SK-N-SH treated with all-trans-retinoic acid at 6 μM for 48 hours (cell line): ENCODE results near the gene MYLK.

Source experiments
- ATAC-seq: fragments of 200-7000 bp; cut with Tn5 transposase; 3 replicates; pipeline ENCODE4 v1.9.1; 2020; ENCODE audit warnings: mild to moderate bottlenecking, moderate library complexity
- ARNTL ChIP-seq: fragments of 450-650 bp; formaldehyde crosslinking; IDR thresholded peaks from 2 replicates; pipeline ENCODE4 v1.5.0; 2020; ENCODE audit warnings: low read depth, mild to moderate bottlenecking, moderate library complexity, borderline replicate concordance
- BACH2 ChIP-seq: fragments of 250-450 bp; sonication (Bioruptor Pico); IDR thresholded peaks from 2 replicates; pipeline ENCODE4 v1.9.0; 2021; ENCODE audit warnings: mild to moderate bottlenecking, borderline replicate concordance
- CSDC2 ChIP-seq: fragments of 250-450 bp; sonication (Bioruptor Pico); IDR thresholded peaks from 2 replicates; pipeline ENCODE4 v1.5.0; 2020; ENCODE audit warnings: mild to moderate bottlenecking, moderate library complexity
- ESRRG ChIP-seq: fragments of 250-450 bp; sonication (Bioruptor Pico); IDR thresholded peaks from 2 replicates; pipeline ENCODE4 v1.6.1; 2021; ENCODE audit warnings: mild to moderate bottlenecking
- GLIS3 ChIP-seq: fragments of 250-450 bp; sonication (Bioruptor Pico); IDR thresholded peaks from 2 replicates; pipeline ENCODE4 v1.5.0; 2020; ENCODE audit warnings: mild to moderate bottlenecking, moderate library complexity
- ISL1 ChIP-seq: fragments of 250-450 bp; sonication (Bioruptor Pico); IDR thresholded peaks from 2 replicates; pipeline ENCODE4 v2.1.2; 2022; ENCODE audit warnings: mild to moderate bottlenecking, moderate library complexity
- OSR1 ChIP-seq: fragments of 250-450 bp; sonication (Bioruptor Pico); IDR thresholded peaks from 2 replicates; pipeline ENCODE4 v1.8.0; 2022; ENCODE audit warnings: moderate library complexity, mild to moderate bottlenecking, inconsistent platforms
- PPARA ChIP-seq: fragments of 250-450 bp; sonication (Bioruptor Pico); IDR thresholded peaks from 2 replicates; pipeline ENCODE4 v1.5.0; 2020; ENCODE audit warnings: mild to moderate bottlenecking, borderline replicate concordance
- RARB ChIP-seq: fragments of 250-450 bp; sonication (Bioruptor Pico); IDR thresholded peaks from 2 replicates; pipeline ENCODE4 v1.8.0; 2021; ENCODE audit warnings: mild to moderate bottlenecking, moderate library complexity
- SNAI2 ChIP-seq: fragments of 250-450 bp; sonication (Bioruptor Pico); IDR thresholded peaks from 2 replicates; pipeline ENCODE4 v1.5.0; 2020; ENCODE audit warnings: mild to moderate bottlenecking, moderate library complexity
- TCF4 ChIP-seq: fragments of 250-450 bp; sonication (Bioruptor Pico); IDR thresholded peaks from 2 replicates; pipeline ENCODE4 v1.8.0; 2021; ENCODE audit warnings: mild to moderate bottlenecking, moderate library complexity, borderline replicate concordance
- TOX ChIP-seq: fragments of 250-450 bp; sonication (Bioruptor Pico); IDR thresholded peaks from 2 replicates; pipeline ENCODE4 v1.8.0; 2021; ENCODE audit warnings: mild to moderate bottlenecking, moderate library complexity, borderline replicate concordance
- ZFP3 ChIP-seq: fragments of 250-450 bp; sonication (Bioruptor Pico); IDR thresholded peaks from 2 replicates; pipeline ENCODE4 v1.5.0; 2020; ENCODE audit warnings: mild to moderate bottlenecking, moderate library complexity
- ZFP30 ChIP-seq: fragments of 450-650 bp; formaldehyde crosslinking; IDR thresholded peaks from 2 replicates; pipeline ENCODE4 v1.5.0; 2022; ENCODE audit warnings: mild to moderate bottlenecking, moderate library complexity
- ZNF565 ChIP-seq: fragments of 450-650 bp; formaldehyde crosslinking; conservative IDR thresholded peaks from 2 replicates; pipeline ENCODE4 v1.5.0; 2020; ENCODE audit warnings: low read depth, mild to moderate bottlenecking, moderate library complexity
- ZNF70 ChIP-seq: fragments of 450-650 bp; formaldehyde crosslinking; IDR thresholded peaks from 2 replicates; pipeline ENCODE4 v1.5.0; 2020; ENCODE audit warnings: mild to moderate bottlenecking, moderate library complexity
- ZNF8 ChIP-seq: fragments of 450-650 bp; formaldehyde crosslinking; IDR thresholded peaks from 2 replicates; pipeline ENCODE4 v1.5.0; 2020; ENCODE audit warnings: mild to moderate bottlenecking, moderate library complexity
- TF ChIP-seq, protein P1 (sequence below): fragments of 250-450 bp; sonication (Bioruptor Pico); IDR thresholded peaks from 2 replicates; pipeline ENCODE4 v1.5.1; 2020; ENCODE audit warnings: low read depth, mild to moderate bottlenecking, moderate library complexity
- TF ChIP-seq, protein P2 (sequence below): fragments of 250-450 bp; sonication (Bioruptor Pico); IDR thresholded peaks from 2 replicates; pipeline ENCODE4 v1.5.1; 2021; ENCODE audit warnings: mild to moderate bottlenecking, moderate library complexity
- TF ChIP-seq, protein P3 (sequence below): fragments of 250-450 bp; sonication (Bioruptor Pico); IDR thresholded peaks from 2 replicates; pipeline ENCODE4 v1.5.0; 2020; ENCODE audit warnings: mild to moderate bottlenecking, moderate library complexity
- TF ChIP-seq, protein P4 (sequence below): fragments of 250-450 bp; sonication (Bioruptor Pico); IDR thresholded peaks from 2 replicates; pipeline ENCODE4 v1.8.0; 2020; ENCODE audit warnings: mild to moderate bottlenecking, moderate library complexity, borderline replicate concordance

Gene MYLK

DNA sequence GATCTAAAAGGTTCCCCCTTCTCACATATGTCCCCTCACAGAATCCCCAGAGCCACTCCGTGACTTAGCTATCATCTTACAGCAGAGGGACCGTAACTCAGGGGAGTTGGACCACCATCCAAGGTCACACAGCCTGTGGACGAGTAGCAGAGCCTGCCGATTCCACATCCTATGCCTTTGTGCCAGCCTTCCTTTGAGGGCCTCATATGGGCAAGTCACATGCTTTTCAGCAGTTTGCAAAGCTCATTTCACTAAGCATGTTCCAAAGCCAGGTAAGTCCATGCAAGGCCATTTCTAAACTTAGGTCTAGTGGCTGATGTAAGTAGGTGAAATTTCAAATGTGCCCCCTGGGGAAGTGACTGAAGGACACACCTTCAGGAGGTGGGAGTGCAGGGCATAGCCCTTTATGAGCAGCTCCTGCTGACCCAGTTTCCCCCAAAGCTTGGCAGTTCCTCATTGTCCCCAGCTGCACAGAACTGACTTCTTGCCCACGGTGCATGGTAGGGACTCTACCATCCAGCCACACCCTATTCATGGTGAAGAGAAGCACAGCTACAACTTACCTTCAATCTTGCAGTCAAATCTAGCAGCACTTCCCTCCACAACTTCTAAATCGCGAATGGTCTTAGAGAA, 265.9 kb downstream of the MYLK start:
- TF ChIP-seq ZNF565 (CRISPR knock-in tag), result no peak
- TF ChIP-seq TCF4 (CRISPR knock-in tag), result no peak
- no peak for TF ChIP-seq ESRRG (CRISPR knock-in tag)
- TF ChIP-seq, protein P1, sequence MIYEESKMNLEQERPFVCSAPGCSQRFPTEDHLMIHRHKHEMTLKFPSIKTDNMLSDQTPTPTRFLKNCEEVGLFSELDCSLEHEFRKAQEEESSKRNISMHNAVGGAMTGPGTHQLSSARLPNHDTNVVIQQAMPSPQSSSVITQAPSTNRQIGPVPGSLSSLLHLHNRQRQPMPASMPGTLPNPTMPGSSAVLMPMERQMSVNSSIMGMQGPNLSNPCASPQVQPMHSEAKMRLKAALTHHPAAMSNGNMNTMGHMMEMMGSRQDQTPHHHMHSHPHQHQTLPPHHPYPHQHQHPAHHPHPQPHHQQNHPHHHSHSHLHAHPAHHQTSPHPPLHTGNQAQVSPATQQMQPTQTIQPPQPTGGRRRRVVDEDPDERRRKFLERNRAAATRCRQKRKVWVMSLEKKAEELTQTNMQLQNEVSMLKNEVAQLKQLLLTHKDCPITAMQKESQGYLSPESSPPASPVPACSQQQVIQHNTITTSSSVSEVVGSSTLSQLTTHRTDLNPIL (CRISPR knock-in tag), result no peak
- no peak for TF ChIP-seq BACH2 (CRISPR knock-in tag)
- TF ChIP-seq ARNTL (CRISPR knock-in tag), result no peak
- TF ChIP-seq ZFP30, result no peak
- TF ChIP-seq PPARA (CRISPR knock-in tag), result no peak
- TF ChIP-seq SNAI2 (CRISPR knock-in tag), result no peak
- TF ChIP-seq ZFP3 (CRISPR knock-in tag), result no peak
- no peak for TF ChIP-seq ISL1 (CRISPR knock-in tag)
- no peak for TF ChIP-seq ZNF70 (CRISPR knock-in tag)
- TF ChIP-seq, protein P2, sequence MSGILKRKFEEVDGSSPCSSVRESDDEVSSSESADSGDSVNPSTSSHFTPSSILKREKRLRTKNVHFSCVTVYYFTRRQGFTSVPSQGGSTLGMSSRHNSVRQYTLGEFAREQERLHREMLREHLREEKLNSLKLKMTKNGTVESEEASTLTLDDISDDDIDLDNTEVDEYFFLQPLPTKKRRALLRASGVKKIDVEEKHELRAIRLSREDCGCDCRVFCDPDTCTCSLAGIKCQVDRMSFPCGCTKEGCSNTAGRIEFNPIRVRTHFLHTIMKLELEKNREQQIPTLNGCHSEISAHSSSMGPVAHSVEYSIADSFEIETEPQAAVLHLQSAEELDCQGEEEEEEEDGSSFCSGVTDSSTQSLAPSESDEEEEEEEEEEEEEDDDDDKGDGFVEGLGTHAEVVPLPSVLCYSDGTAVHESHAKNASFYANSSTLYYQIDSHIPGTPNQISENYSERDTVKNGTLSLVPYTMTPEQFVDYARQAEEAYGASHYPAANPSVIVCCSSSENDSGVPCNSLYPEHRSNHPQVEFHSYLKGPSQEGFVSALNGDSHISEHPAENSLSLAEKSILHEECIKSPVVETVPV (CRISPR knock-in tag), result no peak
- TF ChIP-seq OSR1 (CRISPR knock-in tag), result no peak
- no peak for TF ChIP-seq RARB (CRISPR knock-in tag)
- TF ChIP-seq, protein P3, sequence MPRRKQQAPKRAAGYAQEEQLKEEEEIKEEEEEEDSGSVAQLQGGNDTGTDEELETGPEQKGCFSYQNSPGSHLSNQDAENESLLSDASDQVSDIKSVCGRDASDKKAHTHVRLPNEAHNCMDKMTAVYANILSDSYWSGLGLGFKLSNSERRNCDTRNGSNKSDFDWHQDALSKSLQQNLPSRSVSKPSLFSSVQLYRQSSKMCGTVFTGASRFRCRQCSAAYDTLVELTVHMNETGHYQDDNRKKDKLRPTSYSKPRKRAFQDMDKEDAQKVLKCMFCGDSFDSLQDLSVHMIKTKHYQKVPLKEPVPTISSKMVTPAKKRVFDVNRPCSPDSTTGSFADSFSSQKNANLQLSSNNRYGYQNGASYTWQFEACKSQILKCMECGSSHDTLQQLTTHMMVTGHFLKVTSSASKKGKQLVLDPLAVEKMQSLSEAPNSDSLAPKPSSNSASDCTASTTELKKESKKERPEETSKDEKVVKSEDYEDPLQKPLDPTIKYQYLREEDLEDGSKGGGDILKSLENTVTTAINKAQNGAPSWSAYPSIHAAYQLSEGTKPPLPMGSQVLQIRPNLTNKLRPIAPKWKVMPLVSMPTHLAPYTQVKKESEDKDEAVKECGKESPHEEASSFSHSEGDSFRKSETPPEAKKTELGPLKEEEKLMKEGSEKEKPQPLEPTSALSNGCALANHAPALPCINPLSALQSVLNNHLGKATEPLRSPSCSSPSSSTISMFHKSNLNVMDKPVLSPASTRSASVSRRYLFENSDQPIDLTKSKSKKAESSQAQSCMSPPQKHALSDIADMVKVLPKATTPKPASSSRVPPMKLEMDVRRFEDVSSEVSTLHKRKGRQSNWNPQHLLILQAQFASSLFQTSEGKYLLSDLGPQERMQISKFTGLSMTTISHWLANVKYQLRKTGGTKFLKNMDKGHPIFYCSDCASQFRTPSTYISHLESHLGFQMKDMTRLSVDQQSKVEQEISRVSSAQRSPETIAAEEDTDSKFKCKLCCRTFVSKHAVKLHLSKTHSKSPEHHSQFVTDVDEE, result no peak
- no peak for TF ChIP-seq CSDC2 (CRISPR knock-in tag)

DNA sequence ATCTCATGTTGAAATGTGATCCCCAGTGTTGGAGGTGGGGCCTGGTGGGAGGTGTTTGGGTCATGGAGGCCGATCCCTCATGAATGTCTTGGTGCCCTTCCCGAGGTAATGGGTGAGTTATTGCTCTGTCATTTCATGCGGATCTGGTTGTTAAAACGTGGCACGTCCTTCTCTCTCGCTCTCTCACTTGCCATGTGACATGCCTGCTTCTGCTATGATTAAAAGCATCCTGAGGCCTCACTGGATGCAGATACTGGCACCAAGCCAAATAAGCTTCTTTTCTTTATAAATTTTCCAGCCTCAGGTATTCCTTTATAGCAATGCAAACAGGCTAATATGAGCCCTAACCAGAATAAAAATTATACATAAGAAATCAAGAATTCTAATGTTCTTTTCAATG, 267.5 kb downstream of the MYLK start:
- TF ChIP-seq ZNF565 (CRISPR knock-in tag) (no peak), RARB (CRISPR knock-in tag) (no peak), OSR1 (CRISPR knock-in tag) (no peak), SNAI2 (CRISPR knock-in tag) (no peak), BACH2 (CRISPR knock-in tag) (no peak), TOX (CRISPR knock-in tag) (no peak), TCF4 (CRISPR knock-in tag) (no peak), ESRRG (CRISPR knock-in tag) (no peak)
- TF ChIP-seq, protein P1 (CRISPR knock-in tag), result no peak
- TF ChIP-seq, protein P4, sequence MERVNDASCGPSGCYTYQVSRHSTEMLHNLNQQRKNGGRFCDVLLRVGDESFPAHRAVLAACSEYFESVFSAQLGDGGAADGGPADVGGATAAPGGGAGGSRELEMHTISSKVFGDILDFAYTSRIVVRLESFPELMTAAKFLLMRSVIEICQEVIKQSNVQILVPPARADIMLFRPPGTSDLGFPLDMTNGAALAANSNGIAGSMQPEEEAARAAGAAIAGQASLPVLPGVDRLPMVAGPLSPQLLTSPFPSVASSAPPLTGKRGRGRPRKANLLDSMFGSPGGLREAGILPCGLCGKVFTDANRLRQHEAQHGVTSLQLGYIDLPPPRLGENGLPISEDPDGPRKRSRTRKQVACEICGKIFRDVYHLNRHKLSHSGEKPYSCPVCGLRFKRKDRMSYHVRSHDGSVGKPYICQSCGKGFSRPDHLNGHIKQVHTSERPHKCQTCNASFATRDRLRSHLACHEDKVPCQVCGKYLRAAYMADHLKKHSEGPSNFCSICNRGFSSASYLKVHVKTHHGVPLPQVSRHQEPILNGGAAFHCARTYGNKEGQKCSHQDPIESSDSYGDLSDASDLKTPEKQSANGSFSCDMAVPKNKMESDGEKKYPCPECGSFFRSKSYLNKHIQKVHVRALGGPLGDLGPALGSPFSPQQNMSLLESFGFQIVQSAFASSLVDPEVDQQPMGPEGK (CRISPR knock-in tag), result no peak
- ATAC-seq, result no peak

More for the DNA sequence above, 265.9 kb downstream of the MYLK start:
- no peak for ATAC-seq

DNA sequence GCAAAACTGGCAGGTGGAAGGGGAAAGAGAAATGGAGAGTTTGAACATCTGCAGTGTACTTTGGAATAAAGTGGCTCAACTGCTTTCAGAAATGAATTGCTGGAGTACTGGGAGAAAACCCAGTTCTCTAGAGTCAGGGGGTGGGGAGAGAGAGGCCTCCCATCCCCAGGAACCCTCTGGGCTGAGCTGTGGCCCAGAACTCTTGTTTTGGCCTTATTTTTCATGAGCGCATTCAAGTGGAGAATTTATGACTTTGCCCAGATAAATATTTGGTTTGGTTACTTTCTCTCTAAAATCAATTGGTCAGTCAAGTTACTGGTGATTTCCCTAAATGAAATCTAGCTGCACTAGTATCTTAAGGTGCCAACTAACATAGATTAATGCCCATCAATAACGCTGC, 270.6 kb downstream of the MYLK start:
- no peak for ATAC-seq
- TF ChIP-seq PPARA (CRISPR knock-in tag), result no peak
- TF ChIP-seq, protein P3, result no peak
- no peak for TF ChIP-seq GLIS3 (CRISPR knock-in tag)
- TF ChIP-seq CSDC2 (CRISPR knock-in tag), result no peak
- TF ChIP-seq, protein P1 (CRISPR knock-in tag), result no peak
- no peak for TF ChIP-seq ESRRG (CRISPR knock-in tag)
- TF ChIP-seq RARB (CRISPR knock-in tag), result no peak
- no peak for TF ChIP-seq ZNF8 (CRISPR knock-in tag)
- TF ChIP-seq ZNF565 (CRISPR knock-in tag), result no peak
- no peak for TF ChIP-seq OSR1 (CRISPR knock-in tag)
- no peak for TF ChIP-seq TOX (CRISPR knock-in tag)
- TF ChIP-seq ZNF70 (CRISPR knock-in tag), result no peak
